PC-3 (cell line): ENCODE results near the gene AGBL3. TPM values are rescaled to one million over a fixed set of nuclear protein-coding genes. Genes with fewer than 3 reads are reported as not detected.

ENCODE experiments used
- ATAC-seq: fragments of 200-7000 bp; cut with Tn5 transposase; 2 replicates; pipeline ENCODE4 v1.9.1; 2020; ENCODE audit warnings: mild to moderate bottlenecking, moderate library complexity
- BruUV-seq: library from RNA; stranded (reverse); fragments of 400-500 nt; replicated peaks from 2 replicates; lab custom pipeline; 2021; lab: Mats Ljungman, UMichigan
- CTCF ChIA-PET: fragments of 300-600 bp; sonication (Branson Sonifier 250); formaldehyde crosslinking; loops from one replicate; lab custom pipeline; 2022; ENCODE audit warnings: antibody characterized with exemption; lab: Charles Lee
- POLR2A ChIA-PET: fragments of 300-600 bp; sonication (Branson Sonifier 250); formaldehyde crosslinking; loops from one replicate; lab custom pipeline; 2022; ENCODE audit warnings: antibody characterized with exemption; ENCODE audit not compliant: unreplicated experiment; lab: Charles Lee
- DNase-seq: peaks from one replicate; pipeline ENCODE4 v3.0.0-alpha.2; 2015
- H2AFZ ChIP-seq: fragments of 300-600 bp; sonication (generic); 2 replicates; pipeline ENCODE4 v1.6.0; 2016; ENCODE audit warnings: antibody characterized with exemption, low read length
- H3F3A ChIP-seq: fragments of 300-600 bp; sonication (generic); one replicate; pipeline ENCODE4 v1.6.0; 2017; ENCODE audit warnings: antibody characterized with exemption, low read length, control low read depth, mild to moderate bottlenecking; ENCODE audit not compliant: unreplicated experiment
- H3K27ac ChIP-seq: fragments of 300-600 bp; sonication (generic); 2 replicates; pipeline ENCODE4 v1.5.1; 2016; ENCODE audit warnings: mild to moderate bottlenecking, low read length
- H3K27me3 ChIP-seq: fragments of 300-600 bp; sonication (generic); 2 replicates; pipeline ENCODE4 v1.6.1; 2016; ENCODE audit warnings: low read length, mixed read lengths
- H3K36me3 ChIP-seq: fragments of 300-600 bp; sonication (generic); 2 replicates; pipeline ENCODE4 v1.6.1; 2016; ENCODE audit warnings: low read depth, mixed run types, low read length, mixed read lengths
- H3K4me1 ChIP-seq: fragments of 300-600 bp; sonication (generic); 2 replicates; pipeline ENCODE4 v1.5.1; 2016; ENCODE audit warnings: low read length; ENCODE audit not compliant: insufficient read depth
- H3K4me2 ChIP-seq: fragments of 300-600 bp; sonication (generic); 2 replicates; pipeline ENCODE4 v1.6.0; 2016; ENCODE audit warnings: low read length
- H3K4me3 ChIP-seq: fragments of 300-600 bp; sonication (generic); 2 replicates; pipeline ENCODE4 v1.5.1; 2016; ENCODE audit warnings: mild to moderate bottlenecking, low read length, mixed read lengths
- H3K79me2 ChIP-seq: fragments of 300-600 bp; sonication (generic); 2 replicates; pipeline ENCODE4 v1.6.1; 2017; ENCODE audit warnings: low read length, mixed read lengths
- H3K9ac ChIP-seq: fragments of 300-600 bp; sonication (generic); 2 replicates; pipeline ENCODE4 v1.6.0; 2016; ENCODE audit warnings: mild to moderate bottlenecking, low read length
- H3K9me2 ChIP-seq: fragments of 300-600 bp; sonication (generic); replicated peaks from 2 replicates; pipeline ENCODE4 v1.6.1; 2016; ENCODE audit warnings: mixed run types, low read length, mixed read lengths
- H3K9me3 ChIP-seq: fragments of 300-600 bp; sonication (generic); 2 replicates; pipeline ENCODE4 v1.6.1; 2016; ENCODE audit warnings: low read length, mixed read lengths
- H4K20me1 ChIP-seq: fragments of 300-600 bp; sonication (generic); 2 replicates; pipeline ENCODE4 v1.6.1; 2016; ENCODE audit warnings: low read length, mixed read lengths
- EZH2 ChIP-seq: fragments of 300-600 bp; sonication (generic); IDR thresholded peaks from one replicate; pipeline ENCODE4 v1.6.1; 2017; ENCODE audit warnings: antibody characterized with exemption, mild to moderate bottlenecking, low read length; ENCODE audit not compliant: unreplicated experiment
- EZH2phosphoT487 ChIP-seq: fragments of 300-600 bp; sonication (generic); IDR thresholded peaks from 2 replicates; pipeline ENCODE4 v1.6.1; 2018; ENCODE audit warnings: mild to moderate bottlenecking, antibody characterized with exemption, low read length, borderline replicate concordance
- intact Hi-C: fragments of 100-400 bp; cut with micrococcal nuclease; formaldehyde crosslinking; loops from 2 replicates; pipeline ENCODE4 v1.9.0; 2023
- total RNA-seq: library from RNA; depleted of rRNA; stranded (reverse); fragments of >200 nt; gene quantifications from 2 replicates; pipeline ENCODE4 v1.2.3, GENCODE V29; 2014
- TF ChIP-seq, protein P1 (sequence below): fragments of 300-600 bp; sonication (generic); conservative IDR thresholded peaks from 2 replicates; pipeline ENCODE4 v1.5.1; 2017; ENCODE audit warnings: antibody characterized with exemption, low read depth, mild to moderate bottlenecking, low read length

Gene AGBL3
- total RNA-seq, 1 experiment from 2014 or later = 2.5 TPM

DNA sequence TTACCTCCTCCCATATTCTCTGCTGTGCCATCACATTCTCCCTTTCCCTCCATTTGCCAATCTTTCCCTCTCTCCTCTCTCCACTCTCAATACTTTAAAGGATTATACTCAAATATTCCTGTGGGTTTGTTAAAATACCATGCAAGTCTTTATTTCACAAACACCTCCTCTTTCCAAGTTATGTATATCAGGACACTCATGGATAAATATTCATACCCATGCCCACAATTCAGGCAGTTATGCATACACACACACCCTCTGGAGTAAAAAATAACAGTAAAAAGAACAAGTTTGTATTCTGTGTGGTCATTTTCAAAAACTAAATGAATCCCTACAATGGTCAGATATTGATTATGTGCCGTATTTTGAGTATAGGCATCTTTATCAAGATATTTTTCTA lies 88.2 kb downstream of the AGBL3 start:
- intact Hi-C loops = no loop called here
- no peaks in the 10 kb centered on the region for H3K9me2 ChIP-seq
- TF ChIP-seq, protein P1, sequence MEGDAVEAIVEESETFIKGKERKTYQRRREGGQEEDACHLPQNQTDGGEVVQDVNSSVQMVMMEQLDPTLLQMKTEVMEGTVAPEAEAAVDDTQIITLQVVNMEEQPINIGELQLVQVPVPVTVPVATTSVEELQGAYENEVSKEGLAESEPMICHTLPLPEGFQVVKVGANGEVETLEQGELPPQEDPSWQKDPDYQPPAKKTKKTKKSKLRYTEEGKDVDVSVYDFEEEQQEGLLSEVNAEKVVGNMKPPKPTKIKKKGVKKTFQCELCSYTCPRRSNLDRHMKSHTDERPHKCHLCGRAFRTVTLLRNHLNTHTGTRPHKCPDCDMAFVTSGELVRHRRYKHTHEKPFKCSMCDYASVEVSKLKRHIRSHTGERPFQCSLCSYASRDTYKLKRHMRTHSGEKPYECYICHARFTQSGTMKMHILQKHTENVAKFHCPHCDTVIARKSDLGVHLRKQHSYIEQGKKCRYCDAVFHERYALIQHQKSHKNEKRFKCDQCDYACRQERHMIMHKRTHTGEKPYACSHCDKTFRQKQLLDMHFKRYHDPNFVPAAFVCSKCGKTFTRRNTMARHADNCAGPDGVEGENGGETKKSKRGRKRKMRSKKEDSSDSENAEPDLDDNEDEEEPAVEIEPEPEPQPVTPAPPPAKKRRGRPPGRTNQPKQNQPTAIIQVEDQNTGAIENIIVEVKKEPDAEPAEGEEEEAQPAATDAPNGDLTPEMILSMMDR = no peak
- TF ChIP-seq EZH2phosphoT487 = no peak
- H3K36me3 ChIP-seq = no peaks in the 10 kb centered on the region
- H3K4me3 ChIP-seq = no peak overlapping the region
- no peak overlapping the region for H3K9ac ChIP-seq
- no TSS peak for BruUV-seq
- DNase-seq (no peak), ATAC-seq (no peak)
- H2AFZ ChIP-seq = no peak overlapping the region
- POLR2A ChIA-PET = no interaction called here
- no peaks in the 10 kb centered on the region for H3K9me3 ChIP-seq
- H3K27ac ChIP-seq = no peak overlapping the region
- H3K27me3 ChIP-seq = peaks cover 19% of the 10 kb centered on the region
- no peaks in the 10 kb centered on the region for H4K20me1 ChIP-seq
- CTCF ChIA-PET = no interaction called here
- H3F3A ChIP-seq = no peaks in the 10 kb centered on the region
- H3K79me2 ChIP-seq = no peaks in the 10 kb centered on the region
- no peaks in the 10 kb centered on the region for H3K4me1 ChIP-seq
- no peak overlapping the region for H3K4me2 ChIP-seq

DNA sequence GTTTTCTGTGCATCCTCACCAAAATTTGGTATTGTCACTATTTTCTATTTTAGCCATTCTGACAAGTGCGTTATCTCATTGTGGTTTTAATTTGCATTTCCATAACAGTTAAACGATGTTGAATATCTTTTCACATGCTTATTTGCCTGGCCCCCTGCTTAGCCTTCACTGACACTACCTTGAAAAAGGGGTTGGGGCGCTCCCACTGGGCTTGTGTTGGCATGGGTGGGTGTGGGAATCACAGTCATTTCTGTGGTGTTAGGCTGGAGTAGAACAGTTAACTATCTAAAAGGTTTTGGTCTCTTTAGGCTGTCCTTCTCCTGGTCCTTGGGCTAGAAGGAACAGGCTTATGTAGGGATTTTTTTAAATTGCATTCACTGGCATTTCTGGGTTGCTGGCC lies 89.4 kb downstream of the AGBL3 start:
- intact Hi-C loops = no loop called here
- Histone ChIP-seq H4K20me1 (no peaks in the 10 kb centered on the region), H3K4me3 (no peak overlapping the region), H3K4me1 (no peaks in the 10 kb centered on the region), H3K9ac (no peak overlapping the region), H2AFZ (no peak overlapping the region), H3K4me2 (no peak overlapping the region), H3K27me3 (peaks cover 30% of the 10 kb centered on the region), H3K9me2 (no peaks in the 10 kb centered on the region), H3K79me2 (no peaks in the 10 kb centered on the region), H3K27ac (no peak overlapping the region), H3K36me3 (no peaks in the 10 kb centered on the region), H3F3A (no peaks in the 10 kb centered on the region), H3K9me3 (no peaks in the 10 kb centered on the region)
- CTCF ChIA-PET = no interaction called here
- POLR2A ChIA-PET = no interaction called here
- ATAC-seq (no peak), DNase-seq (no peak)
- BruUV-seq = no TSS peak
- TF ChIP-seq EZH2 (no peak), EZH2phosphoT487 (no peak)
- TF ChIP-seq, protein P1 = no peak

DNA sequence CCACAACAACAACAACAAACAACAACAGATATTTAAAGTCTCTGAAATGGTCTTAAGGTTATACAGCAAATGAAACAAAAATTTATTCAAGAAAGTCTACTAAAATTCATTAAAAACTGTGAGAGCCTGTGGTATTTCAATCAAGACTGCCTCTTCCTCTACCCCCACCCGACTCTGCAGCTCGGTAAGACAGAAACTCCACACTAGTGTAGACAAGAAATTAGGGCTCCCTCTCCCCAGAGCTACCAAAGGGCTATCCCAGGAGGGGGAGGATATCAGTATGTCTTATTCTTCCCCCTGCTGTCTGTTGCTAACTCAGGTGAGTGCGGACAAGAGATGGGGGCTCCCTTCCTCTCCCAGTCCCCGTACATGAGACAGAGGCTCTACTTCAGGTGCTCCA lies 90.6 kb downstream of the AGBL3 start:
- BruUV-seq = no TSS peak
- no peak for TF ChIP-seq EZH2
- no peak for TF ChIP-seq EZH2phosphoT487
- TF ChIP-seq, protein P1 = no peak
- no peak for ATAC-seq

More for the DNA sequence above, 90.6 kb downstream of the AGBL3 start:
- Histone ChIP-seq H2AFZ (no peak overlapping the region), H3K27ac (no peak overlapping the region), H3K4me1 (no peaks in the 10 kb centered on the region), H3K79me2 (no peaks in the 10 kb centered on the region), H3K9ac (no peak overlapping the region), H3F3A (no peaks in the 10 kb centered on the region), H3K4me3 (no peak overlapping the region), H3K9me3 (no peaks in the 10 kb centered on the region), H4K20me1 (no peaks in the 10 kb centered on the region), H3K36me3 (no peaks in the 10 kb centered on the region), H3K4me2 (no peak overlapping the region), H3K27me3 (peaks cover 30% of the 10 kb centered on the region), H3K9me2 (no peaks in the 10 kb centered on the region)
- DNase-seq = no peak
- intact Hi-C loops = no loop called here
- ChIA-PET CTCF (no interaction called here), POLR2A (no interaction called here)
